TTC549 (cell line): Measurements from ENCODE around the gene ZBTB9.
A peak's percentile ranks its signal among the peaks of the same experiment; 100 is the strongest.

Experiments
- FAIRE-seq: peaks from 2 replicates; lab custom pipeline; 2012; peaks lifted over from hg19 to GRCh38; lab: Jason Lieb, UNC

Gene ZBTB9, protein sequence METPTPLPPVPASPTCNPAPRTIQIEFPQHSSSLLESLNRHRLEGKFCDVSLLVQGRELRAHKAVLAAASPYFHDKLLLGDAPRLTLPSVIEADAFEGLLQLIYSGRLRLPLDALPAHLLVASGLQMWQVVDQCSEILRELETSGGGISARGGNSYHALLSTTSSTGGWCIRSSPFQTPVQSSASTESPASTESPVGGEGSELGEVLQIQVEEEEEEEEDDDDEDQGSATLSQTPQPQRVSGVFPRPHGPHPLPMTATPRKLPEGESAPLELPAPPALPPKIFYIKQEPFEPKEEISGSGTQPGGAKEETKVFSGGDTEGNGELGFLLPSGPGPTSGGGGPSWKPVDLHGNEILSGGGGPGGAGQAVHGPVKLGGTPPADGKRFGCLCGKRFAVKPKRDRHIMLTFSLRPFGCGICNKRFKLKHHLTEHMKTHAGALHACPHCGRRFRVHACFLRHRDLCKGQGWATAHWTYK

DNA sequence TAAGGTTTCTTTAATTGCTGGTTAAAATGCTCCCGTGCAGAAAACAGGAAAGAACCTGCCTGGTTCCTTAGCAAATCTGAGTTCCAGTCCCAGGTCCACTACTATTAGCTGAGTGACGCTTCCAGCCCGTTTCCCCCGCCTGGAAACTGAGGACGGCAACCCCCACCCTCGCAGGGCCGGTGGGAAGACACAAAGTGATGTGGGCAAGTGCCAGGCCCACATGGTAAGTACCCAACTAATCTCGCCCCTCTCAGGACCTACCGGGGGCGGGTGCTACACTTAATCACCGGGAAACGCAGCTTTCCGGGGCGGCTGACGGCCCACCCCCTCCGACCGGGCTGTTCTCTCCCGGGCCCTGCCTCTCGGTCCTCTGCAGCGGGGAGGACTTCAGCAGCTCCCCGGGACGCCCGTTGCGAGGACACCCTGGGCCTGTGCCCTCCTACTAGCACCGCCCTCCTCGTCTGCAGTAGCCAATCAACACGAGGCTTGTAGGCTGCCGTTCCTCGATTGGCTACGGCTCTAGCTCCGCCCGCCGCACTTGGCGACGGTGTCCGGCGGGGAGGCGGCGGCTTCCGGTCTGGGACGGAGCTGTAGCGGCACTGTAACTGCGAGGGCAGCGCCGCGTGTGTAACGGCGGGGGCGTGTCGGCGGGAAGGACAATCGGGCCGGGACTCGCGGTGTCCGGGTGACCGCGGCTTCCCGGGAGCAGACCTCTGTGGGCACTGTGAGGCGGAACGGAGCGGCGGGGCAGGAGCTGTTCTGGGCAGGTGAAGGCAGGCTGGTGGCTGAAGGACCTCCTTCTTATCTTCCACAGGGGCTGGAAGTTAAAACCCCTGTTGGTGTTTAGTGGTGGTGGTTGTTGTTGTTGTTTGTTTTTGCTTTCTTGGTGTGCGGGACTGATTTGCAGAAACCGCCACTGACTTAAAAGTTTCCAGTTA, at the start of gene ZBTB9:
Gene ZBTB9 (plus strand): TSS at position 568 of the 938 bp plus-strand sequence. CDS start 525 bp downstream, outside the sequence.
- FAIRE-seq: no peak

DNA sequence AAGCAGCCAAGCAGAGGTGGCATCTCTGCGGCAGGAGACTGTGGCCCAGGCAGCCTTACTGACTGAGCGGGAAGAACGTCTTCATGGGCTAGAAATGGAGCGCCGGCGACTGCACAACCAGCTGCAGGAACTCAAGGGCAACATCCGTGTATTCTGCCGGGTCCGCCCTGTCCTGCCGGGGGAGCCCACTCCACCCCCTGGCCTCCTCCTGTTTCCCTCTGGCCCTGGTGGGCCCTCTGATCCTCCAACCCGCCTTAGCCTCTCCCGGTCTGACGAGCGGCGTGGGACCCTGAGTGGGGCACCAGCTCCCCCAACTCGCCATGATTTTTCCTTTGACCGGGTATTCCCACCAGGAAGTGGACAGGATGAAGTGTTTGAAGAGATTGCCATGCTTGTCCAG, 49.5 kb upstream of the ZBTB9 start:
- no peak for FAIRE-seq

DNA sequence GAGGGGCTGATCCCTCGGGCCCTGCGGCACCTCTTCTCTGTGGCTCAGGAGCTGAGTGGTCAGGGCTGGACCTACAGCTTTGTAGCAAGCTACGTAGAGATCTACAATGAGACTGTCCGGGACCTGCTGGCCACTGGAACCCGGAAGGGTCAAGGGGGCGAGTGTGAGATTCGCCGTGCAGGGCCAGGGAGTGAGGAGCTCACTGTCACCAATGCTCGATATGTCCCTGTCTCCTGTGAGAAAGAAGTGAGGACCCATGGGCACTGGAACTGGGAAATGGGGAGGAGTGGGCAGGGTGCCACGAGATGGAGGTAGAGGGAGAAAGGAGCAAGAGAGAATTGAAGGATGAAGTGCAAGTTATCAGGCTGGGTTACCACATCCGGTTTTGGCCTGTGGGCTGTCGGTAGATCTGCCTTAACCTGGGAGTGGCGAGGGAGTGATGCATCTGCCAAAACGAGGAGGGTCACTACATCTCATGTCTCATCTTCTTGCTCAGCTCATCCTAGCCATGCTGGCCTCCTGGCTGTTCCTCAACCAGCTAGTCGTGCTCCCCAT, 48.9 kb upstream of the ZBTB9 start:
- FAIRE-seq: no peak

DNA sequence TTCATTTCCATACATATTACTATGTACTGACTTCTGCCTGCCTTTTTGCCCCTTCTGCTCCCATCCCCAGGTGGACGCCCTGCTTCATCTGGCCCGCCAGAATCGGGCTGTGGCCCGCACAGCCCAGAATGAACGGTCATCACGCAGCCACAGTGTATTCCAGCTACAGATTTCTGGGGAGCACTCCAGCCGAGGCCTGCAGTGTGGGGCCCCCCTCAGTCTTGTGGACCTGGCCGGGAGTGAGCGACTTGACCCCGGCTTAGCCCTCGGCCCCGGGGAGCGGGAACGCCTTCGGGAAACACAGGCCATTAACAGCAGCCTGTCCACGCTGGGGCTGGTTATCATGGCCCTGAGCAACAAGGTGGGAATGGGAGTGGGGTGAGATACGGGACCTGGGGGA, 48.2 kb upstream of the ZBTB9 start:
- no peak for FAIRE-seq

DNA sequence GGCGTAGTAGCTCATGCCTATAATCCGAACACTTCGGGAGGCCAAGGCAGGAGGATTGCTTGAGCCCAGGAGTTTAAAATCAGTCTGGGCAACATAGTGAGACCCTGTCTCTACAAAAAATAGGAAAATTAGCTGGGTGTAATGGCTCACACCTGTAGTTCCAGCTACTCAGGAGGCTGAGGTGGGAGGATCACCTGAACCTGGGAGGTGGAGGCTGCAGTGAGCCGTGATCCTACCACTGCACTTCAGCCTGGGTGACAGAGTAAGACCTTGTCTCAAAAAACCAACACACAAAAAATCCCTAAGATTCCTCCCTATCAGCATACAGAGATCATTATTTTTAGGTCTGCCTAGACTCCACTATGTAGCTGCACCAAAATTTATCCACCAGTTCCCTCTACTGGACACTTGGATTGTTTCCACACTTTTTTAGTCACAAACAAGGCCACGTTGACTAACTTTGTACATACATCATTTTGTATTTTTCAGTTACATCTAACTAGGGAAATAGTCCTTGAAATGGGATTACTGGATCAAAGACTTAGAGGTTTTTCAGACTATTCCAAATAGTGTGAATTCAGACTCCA, 47.2 kb upstream of the ZBTB9 start:
- peak; percentile 62 for FAIRE-seq

DNA sequence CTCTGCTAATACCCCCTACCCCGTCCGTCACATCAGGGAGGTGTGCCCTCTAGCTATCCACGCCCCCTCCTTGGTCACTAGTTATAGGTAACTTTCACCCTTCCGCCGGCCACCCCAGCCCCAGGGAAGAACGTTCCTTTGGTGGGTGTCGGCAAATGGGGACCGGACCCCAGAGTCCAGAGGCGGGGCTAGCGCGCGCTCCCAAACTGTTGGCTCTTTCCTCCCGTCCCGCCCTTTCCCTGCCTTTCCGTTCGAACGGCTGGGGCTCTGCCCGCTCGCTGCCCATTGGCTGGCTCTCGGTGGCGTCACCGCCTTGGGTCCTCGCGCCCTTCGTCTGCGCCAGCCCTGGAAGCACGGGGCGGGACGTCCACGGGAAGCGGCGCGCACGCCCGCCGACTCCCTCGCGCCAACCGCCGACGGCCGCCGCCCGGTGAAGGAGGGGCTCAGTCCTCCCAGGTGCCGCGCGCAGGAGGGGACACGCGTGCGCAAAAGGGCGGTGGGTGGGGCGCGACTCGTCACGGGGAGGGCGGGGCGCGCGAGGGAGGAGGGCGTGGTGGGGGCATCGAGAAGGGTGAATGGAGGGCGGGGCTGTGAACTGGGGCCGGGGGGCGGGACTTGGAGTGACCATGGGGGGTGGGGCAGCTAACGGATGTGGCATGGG, 44.2 kb upstream of the ZBTB9 start:
- FAIRE-seq: no peak

DNA sequence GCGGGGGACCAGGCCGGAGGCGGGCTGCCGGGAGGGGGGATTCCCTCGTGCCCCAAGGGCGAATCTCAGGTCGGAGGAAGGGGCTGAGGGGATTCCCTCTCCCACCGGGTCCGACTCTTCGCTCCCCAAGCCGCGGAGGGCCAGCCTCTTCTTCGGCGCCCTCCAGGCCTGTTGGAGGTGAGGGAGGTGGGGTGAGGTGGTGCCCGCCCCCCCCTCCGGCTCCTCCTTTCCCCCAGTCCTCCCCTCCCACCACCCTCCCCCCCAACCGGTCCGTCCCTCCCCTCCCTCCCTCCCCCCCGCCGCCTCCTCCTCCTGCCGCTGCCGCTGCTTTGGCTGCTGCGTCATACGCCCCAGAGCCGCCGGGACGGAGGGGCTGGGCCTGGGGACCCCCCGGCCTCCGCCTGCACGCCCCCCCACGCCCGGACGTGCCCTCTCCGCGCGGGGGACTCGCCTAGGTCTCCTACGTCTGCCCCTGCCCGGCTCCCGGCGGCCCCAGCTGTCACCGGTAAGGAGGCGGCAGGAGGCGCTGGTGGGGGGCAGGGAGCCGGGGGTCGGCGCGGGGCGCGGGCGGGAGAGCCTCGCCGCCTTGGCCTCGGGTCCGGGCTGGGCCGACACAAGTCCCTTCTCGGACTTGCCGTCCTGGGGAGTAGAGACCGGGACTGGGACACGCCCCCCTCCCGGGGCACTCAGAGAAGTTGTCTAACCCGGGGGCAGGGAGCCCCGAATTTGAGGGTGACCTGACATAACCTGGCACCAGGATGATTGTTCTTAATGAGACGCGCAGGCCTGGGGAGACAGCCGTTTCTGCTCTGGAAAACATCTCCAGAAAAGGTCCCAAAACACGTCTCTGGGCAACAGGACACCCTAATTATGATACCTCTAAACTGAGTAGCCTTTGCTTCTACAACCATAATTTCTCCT, 43.4 kb upstream of the ZBTB9 start, which contains the start of gene PHF1:
Gene PHF1 (plus strand): TSS at position 304 of the 921 bp plus-strand sequence. CDS start 1,250 bp downstream, outside the sequence.
- FAIRE-seq: no peak

DNA sequence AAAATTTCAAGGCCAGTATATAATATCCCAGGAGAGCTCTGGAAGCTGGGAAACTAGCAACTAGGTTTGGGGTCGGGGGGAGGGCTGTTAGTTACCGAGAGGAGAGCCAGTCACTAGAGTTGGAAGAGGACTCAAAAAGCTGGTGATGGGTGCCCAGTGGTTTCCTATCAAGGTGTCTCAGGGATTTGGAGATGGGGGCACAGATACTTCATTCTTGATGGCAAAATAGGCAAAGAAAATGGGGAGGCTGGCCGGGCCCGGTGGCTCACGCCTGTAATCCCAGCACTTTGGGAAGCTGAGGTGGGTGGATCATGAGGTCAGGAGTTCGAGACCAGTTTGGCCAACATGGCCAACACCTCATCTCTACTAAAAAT, 42.8 kb upstream of the ZBTB9 start:
- no peak for FAIRE-seq

DNA sequence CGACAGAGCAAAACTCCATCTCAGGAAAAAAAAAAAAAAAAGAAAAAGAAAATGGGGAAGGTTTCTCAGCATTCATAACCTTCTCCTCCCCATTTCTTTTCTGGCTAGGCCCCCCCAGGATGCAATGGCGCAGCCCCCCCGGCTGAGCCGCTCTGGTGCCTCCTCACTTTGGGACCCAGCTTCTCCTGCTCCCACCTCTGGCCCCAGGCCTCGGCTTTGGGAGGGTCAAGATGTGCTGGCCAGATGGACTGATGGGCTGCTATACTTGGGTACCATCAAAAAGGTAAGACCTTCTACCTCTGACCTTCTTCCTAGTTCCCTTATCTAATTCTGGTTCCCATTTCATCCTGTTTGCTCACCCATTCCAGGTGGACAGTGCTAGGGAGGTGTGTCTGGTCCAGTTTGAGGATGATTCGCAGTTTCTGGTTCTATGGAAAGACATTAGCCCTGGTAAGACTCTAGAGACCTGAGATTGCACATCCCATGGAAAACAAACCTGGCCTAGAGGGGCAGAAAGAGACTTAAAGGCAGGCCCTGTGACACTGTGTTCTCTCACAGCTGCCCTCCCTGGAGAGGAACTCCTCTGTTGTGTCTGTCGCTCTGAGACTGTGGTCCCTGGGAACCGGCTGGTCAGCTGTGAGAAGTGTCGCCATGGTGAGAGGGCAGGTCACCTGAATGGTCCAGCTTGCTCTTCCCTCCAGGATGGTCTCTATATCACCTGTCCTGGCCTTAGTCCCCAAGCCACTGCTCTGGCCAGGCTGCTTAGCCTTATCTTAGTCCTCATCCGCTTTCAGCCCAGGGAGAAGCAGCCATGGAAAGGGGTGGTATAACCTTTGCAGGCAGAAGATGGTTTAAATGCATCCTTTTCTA, 42.0 kb upstream of the ZBTB9 start:
- no peak for FAIRE-seq

DNA sequence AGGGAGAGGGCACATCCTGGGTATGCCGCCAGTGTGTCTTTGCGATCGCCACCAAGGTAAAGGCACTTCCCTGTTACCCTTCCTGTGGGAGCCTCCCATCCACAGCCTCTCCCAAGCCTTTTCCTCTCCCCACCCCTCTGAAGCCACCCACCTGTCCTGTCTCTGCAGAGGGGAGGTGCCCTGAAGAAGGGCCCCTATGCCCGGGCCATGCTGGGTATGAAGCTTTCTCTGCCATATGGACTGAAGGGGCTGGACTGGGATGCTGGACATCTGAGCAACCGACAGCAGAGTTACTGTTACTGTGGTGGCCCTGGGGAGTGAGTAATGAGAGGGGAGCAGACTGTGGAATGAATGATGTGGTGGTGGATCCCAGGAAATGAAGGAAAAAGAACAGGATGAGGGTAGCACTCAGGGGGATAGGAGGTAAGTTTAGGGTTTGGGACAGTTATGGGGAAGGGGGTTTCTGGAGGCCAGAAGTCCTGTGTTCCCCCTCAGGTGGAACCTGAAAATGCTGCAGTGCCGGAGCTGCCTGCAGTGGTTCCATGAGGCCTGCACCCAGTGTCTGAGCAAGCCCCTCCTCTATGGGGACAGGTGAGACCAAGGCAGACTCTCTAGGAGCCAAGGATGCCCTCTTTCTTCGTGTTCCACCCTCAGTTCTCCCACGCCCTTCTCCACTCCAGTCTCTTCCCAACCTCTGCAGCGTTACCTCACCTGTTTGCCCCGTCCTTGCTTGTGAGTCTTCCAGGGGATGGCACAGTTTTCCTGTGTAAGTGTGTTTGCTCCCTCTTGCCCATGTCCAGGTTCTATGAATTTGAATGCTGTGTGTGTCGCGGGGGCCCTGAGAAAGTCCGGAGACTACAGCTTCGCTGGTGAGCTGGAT, 40.9 kb upstream of the ZBTB9 start:
- FAIRE-seq: no peak

DNA sequence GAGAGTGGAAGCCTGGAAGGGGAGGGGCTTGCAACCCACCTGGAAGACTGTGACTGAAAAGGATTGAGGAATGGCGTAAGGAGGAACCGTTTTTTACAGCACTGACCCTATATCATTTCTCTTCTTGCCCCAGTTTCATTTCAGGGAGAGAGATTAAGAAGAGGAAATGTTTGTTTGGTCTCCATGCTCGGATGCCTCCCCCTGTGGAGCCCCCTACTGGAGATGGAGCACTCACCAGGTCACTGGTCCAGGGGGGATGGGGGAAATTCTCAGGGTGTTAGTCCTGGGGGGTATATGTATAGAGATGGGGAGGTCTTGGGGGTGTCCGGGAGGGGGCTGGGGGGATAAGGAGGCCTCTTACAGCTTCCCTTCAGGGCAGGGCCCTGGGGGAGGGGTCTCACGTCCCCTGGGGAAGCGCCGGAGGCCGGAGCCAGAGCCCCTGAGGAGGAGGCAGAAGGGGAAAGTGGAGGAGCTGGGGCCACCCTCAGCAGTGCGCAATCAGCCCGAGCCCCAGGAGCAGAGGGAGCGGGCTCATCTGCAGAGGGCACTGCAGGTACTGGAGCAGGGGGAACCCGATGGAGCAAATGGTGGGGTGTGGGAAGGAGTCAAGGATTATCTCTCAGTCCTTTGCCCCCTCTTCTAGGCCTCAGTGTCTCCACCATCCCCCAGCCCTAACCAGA, 39.6 kb upstream of the ZBTB9 start:
- FAIRE-seq: no peak

DNA sequence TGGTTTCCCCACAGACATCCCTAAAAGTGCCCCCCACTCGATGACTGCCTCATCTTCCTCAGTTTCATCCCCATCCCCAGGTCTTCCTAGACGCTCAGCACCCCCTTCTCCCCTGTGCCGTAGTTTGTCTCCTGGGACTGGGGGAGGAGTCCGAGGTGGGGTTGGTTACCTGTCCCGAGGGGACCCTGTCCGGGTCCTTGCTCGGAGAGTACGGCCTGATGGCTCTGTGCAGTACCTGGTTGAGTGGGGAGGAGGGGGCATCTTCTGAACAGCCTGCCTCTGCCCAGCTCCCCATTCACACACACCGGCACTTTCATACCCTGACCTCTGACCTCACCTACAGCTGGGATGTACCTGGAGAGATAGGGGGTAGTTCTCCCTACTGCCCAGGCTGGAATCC, 38.5 kb upstream of the ZBTB9 start:
- FAIRE-seq: no peak

DNA sequence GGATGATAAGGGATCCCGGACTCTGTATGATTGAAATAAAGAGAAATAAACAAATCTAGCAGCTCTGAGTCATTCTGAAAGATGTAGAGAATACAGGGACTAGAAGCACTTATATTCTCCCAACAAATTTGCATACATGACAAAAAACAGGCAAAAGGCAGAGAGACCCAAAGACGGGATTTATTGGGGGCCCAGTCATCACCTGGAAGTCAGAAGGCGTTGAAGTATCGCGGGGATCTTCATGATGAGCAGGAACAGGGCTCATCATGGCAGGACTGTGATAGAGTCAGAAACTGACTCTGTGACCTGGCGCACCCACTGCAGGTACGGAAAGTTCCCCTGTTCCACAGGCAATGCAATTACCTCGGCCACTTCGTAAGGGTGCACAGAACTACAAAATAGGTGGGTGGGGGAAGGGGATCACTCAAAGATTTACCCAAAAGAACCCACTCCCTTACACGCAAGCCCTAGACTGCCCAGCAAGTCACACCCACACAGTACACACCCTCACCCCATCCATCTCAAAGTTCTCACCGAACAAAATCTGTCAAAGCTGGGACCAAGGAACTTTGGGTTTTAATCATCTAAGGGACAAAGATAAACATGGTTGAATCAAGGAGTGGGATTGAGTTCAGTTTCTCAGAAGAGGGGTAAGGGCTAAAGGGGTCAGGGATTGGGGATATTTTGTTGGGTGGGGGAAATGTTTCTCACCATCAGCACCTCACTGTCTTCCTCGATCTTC, 37.8 kb upstream of the ZBTB9 start:
- no peak for FAIRE-seq

DNA sequence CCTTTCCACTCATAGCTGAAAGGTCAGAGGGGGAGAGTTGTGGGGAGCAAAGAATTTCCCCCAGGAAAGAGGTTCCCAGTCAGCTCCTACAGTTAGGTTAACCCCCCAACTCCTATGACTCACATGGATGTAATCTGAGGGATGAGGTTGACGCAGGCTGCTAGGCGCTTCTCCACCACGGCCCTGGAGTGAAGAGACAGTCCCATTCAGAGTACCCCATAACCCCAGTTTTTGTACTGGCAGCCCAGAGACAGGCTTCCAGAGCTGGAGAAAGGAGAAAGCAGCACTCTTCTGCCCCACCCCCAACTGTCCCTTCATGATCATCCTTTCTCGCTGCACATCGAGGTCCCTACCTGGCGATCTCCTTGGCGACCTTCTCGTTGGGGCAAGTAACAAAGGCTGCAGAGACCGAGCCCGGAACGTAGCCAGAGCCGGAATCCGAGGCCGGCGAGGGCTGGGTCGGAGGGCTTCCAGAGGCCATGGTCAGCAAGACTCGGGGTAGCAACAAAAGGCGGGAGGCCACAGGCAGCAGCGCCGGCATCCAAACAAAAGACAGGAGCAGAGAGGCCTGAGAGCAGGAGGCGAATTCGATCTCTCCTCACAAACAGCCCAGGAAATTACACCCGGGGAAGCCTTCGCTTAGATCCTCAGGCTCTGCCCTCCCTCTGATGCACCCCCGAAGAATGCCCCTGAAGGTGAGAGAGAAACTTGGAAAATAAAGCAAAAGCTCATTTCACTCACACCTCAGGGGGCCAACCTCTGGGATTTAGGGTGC, 37.1 kb upstream of the ZBTB9 start:
- no peak for FAIRE-seq

DNA sequence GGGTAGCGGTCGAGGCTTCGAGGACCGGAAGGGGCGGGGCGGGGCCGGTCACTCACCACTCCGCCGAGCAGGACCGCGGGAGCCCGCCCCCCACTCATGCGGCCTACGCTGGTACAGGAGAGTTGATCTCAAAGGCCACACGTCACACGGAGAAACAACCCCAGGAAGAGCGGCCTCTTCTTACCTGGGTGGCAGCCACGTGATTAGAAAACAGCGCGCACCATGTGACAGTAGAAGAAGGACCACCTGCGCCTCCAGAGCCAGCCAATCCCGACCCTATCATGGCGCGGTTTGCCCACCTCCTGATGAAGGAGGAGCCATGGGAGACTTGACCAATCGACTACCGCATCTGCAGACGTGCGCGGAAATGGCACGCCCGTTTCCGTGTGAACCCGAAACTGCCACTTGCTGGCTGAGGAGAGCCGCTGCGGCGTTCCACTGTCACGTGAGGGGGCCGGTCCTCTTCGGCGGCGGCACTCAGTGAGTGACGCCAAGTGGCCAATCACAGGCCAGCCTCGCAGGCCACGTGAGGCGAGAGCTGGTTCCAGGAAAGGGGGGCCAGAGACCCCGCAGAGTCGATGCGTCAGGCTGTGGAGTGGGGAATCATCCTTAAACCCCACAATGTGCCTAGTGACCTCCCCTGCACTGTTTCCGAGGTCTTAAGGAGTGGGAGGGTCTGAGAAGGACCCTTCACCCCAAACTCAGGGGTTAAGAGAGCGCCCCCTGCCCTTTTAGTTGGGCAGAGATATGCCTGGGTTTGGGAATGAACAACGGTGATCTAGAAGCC, 36.3 kb upstream of the ZBTB9 start, which contains the start of gene CUTA:
Gene CUTA (minus strand): TSS at position 205 of the 787 bp plus-strand sequence. CDS start 107 bp downstream, at position 98.
- FAIRE-seq: peak; percentile 96
